HG03045 (cell line): Measurements from ENCODE around the gene OR52E4.

Experiments used
- ATAC-seq: cut with Tn5 transposase; IDR thresholded peaks from one replicate; pipeline ENCODE4 v1.9.1; 2021; ENCODE audit warnings: mild to moderate bottlenecking, moderate library complexity; ENCODE audit not compliant: unreplicated experiment

Gene OR52E4

GRCh38 chr11:5880329-5880728 is at the start of gene OR52E4:
Gene OR52E4, plus strand, starts transcription at chr11:5880629. Its CDS starts 3,664 bp downstream, at chr11:5884293.
- ATAC-seq: no peak

- no peak for ATAC-seq
Observed at GRCh38 chr11:5831196-5831829, 49.1 kb upstream of the OR52E4 start.

DNA sequence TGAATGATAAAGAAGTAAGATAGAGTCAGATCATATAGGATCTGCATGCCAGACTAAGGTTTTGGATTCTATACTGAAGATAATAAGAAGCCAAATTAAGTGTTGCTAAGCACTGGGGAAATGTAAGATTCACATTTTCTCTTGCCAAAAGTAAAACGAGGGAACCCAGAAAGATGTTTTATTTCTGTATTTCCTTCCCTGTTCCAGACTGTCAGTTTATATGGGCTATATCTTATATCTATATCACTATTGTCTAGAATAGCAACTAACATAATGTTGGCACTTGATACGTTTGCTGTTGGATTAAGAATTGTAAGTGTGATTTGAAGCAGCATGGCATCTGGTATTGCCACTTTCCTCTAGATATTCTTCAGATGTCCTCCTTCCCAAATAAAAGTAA is 47.0 kb upstream of the OR52E4 start:
- ATAC-seq: no peak

GRCh38 chr11:5837695-5838094 is 42.7 kb upstream of the OR52E4 start:
- no peak for ATAC-seq

GRCh38 chr11:5841797-5842196 is 38.6 kb upstream of the OR52E4 start, which contains the start of gene OR52E6:
Gene OR52E6, minus strand, starts transcription at chr11:5841897. Its CDS starts 0 bp downstream, at chr11:5841897.
- no peak for ATAC-seq

DNA sequence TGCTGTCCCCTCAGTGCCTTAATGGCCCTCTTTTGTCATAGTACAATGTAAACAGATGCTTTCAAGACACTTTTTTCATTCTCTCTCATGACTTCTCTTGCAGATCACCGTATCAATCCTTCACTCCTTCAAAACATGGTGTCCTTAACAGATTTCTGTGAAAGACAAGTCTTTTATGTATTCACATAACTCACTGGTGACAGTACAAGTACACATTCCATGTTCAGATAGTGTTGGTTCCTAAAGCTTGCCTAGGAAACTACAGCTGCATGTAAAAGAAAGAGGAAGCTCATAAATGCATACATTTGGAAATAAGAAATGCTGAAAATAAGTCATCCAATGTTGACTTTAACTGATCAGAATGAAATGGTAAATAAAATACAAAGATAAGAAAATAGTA is 33.7 kb upstream of the OR52E4 start:
- ATAC-seq: no peak

GRCh38 chr11:5847711-5848110 is 32.7 kb upstream of the OR52E4 start:
- no peak for ATAC-seq

DNA sequence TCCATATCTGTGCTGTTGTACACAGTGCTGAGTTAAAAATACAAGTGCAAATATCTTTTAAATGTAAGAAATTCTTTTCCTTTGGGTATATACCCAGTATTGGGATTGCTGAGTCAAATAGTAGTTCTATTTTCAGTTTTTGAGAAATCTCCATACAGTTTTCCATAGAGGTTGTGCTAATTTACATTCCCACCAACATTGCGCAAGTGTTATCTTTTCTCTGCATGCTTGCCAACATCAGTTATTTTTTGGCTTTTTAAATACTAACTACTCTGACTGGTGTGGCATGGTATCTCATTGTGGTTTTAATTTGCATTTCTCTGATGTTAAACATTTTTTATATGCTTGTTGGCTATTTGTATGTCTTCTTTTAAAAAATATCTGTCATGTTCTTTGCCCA is 29.4 kb upstream of the OR52E4 start:
- no peak for ATAC-seq

GRCh38 chr11:5857590-5857989 is 22.8 kb upstream of the OR52E4 start, which contains the start of gene OR52E8:
Gene OR52E8, minus strand, starts transcription at chr11:5857690. Its CDS starts 0 bp downstream, at chr11:5857690.
- ATAC-seq: no peak

DNA sequence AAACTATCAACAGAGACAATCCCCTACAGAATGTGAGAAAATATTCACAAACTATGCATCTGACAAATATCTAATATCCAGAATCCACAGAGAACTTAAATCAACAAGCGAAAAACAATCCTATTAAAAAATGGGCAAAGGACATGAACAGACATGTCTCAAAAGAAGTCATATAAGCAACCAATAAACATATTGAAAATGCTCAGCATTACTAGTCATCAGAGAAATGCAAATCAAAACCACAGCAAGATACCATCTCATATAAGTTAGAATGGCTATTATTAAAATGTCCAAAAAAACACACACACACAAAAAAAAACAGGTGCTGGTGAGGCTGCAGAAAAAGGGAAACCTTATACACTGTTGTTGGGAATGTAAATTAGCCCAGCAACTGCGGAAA is 14.6 kb upstream of the OR52E4 start:
- no peak for ATAC-seq

GRCh38 chr11:5878564-5878963 is 1.9 kb upstream of the OR52E4 start:
- no peak for ATAC-seq

DNA sequence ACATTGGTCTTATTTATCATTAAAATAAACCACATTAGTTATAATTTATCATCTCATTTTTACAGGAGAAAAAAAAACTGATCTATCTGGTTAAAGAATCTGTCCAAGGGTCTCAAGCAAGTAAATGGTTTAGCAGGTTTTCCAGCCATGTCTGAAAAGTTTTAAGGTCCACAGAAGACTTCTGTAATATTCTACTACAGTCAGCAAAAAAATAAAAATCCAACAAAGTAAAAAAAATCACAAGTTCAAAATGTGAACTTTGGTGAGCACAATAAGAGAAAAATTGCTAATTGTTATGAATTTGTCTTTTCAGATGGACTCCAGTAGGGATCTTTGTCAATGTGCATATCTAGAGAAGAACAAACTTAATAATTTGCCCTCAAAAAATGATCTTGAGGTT is 1.3 kb downstream of the OR52E4 start:
- no peak for ATAC-seq

GRCh38 chr11:5887172-5887571 is 6.7 kb downstream of the OR52E4 start:
- no peak for ATAC-seq

GRCh38 chr11:5887661-5888060 is 7.2 kb downstream of the OR52E4 start:
- ATAC-seq: no peak

DNA sequence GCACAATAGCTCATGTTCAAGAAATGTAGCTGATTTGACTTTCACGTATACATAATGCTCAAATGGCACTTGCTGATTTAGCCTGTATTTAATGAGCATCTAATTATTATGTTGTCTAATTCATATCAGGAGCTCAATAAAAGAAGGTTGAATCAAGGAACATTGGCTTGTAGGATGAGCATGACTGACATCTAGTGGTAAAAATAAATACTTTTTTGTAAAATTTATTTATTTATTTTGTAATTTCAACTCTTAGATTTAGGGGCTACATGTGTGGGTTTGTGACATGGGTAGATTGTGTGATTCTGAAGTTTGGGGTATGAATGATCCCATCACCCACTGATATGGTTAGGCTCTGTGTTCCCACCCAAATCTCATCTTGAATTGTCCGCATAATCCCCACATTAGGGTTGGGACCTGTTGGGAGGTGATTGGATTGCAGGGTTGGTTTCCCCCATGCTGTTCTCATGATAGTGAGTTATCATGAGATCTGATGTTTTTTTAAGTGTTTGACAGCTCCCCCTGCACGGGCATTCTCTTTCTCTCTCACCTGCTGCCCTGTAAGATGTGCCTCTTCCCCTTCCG is 10.9 kb downstream of the OR52E4 start:
- ATAC-seq: no peak

DNA sequence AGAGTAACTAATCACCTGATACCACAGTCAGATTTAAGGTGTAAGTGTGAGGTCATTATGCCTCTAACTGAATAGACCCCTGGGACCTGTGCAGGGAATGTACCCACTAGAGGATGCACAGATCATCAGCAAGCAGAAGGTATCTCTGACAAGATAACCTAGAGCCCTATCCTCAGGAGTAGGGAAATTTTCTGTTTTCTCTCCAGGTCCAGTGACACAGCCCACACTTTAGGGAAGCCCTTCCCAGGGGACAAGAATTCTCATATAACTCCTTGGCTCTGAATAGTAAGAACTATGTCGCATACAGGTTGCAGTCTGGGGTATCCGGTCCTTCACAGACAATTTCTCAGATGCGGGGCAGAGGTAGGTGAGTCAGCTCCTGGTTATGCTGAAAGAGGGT is 12.5 kb downstream of the OR52E4 start, which contains the start of gene OR52E5:
TSS of gene OR52E5 (plus strand) at position 301 of the 400 bp plus-strand sequence. CDS start 7,569 bp downstream, outside the sequence.
- ATAC-seq: no peak

DNA sequence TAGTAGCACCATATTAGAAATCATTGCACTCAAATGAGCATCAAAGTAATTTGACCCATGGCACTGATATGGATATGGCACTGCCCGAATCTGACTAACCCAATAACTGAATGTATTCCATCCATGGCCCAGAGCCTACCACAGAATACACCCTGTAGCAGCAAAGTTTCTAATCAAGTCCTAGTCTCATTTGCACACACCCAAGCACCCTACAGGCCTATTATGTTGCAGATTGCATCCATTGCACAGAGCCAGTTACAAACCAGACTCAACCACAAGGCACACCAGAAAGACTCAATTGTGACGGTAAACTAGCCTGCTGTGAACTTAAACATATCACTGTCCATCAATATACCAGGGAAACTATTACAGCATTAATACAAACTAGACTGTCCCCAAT is 19.1 kb downstream of the OR52E4 start:
- ATAC-seq: no peak

- no peak for ATAC-seq
Observed at GRCh38 chr11:5910540-5910939, 30.1 kb downstream of the OR52E4 start.

DNA sequence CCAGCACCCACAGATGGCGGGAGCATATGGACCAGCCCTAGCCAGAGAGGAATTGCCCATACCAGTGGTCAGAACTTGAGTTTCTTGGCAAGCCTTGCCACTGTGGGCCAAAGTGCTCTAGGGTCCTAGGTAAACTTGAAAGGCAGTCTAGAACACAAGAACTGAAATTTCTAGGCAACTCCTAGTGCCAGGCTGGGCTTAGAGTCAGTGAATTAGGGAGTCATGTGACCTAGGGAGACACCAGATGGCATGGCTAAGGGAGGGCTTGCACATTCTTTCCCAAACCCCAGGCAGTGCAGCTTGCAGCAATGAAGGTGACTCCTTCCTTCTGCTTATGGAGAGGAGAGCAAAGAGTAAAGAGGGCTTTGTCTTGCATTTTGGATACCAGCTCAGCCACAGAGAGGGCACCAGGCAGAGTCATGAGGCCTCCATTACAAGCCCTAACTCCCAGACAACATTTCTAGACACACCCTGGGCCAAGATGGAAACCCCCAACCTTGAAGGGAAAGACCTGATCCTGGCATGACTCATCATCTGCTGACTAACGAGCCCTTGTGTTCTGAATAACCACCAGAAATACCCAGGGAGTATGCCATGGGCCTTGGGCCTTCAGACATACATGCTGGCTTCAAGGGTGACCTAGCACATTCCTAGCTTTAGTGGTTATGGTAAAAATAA is 42.5 kb downstream of the OR52E4 start:
- ATAC-seq: peak; percentile 88

- ATAC-seq: peak; percentile 50
Observed at GRCh38 chr11:5923427-5923776, 43.0 kb downstream of the OR52E4 start.

DNA sequence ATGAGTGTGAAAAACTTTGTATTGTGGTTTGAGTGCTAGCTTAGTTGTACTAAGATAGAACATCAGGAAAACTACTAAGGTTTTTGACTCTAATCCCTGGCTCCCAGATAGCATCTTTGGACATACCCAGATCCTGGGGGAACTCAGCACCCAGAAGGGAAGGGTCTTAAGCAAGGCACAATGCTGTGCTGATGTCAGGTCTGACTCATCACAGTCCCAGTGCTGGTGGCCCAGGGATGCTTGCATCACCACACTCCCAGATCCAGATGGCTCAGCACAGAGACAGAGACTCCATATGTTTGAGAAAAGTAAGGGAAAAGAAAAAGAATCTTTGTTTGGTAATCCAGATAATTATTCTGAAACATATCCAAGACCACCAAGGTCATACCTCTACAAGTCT is 43.4 kb downstream of the OR52E4 start:
- peak; percentile 16 for ATAC-seq

- no peak for ATAC-seq
Observed at GRCh38 chr11:5928271-5928670, 47.8 kb downstream of the OR52E4 start.
